Germinal center (tissue), 1 donor: ENCODE measurements around the gene SP100.
A peak's percentile ranks its signal among the peaks of the same experiment; 100 is the strongest.
"Not testable (repeated sequence)": the region's sequence is repeated elsewhere in the genome, so short reads cannot be mapped to it uniquely, and the experiment has no call there.

Experiments used
- DNase-seq: peaks from one replicate; pipeline ENCODE4 v3.0.0; 2012; ENCODE audit warnings: mixed read lengths, low spot score

The SP100 gene

DNA sequence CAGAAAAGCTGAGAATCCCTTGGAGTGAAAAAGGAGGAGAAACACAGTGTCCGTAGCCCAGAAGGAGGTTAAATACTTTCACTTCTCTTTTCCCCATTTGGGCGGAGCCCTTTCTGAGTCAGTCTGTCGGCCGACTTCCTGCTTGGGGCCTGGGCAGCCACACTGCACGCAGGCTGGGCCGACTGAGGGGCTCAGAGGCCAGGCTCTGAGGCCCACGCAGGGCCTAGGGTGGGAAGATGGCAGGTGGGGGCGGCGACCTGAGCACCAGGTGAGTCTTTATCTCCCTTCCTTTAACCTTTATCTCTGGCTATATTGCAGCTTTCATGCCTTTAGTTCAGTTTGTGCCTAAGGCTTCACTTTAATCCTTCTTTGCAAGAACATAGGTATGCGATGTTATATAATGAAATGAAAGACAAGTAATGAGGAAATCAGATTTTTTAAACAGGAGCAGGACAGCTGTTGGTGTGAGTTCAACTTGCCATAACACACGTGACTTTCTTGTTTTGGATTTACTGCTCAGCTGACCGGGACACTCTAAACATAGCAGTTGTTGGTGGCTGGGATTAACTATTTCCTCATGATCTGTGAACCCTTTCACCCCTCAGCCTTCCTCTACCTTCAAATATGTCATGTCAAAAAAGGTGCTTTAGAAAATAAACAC, at the start of gene SP100:
SP100 (plus strand) TSS at position 141 of the 661 bp plus-strand sequence; CDS start at position 237, 96 bp downstream.
- DNase-seq, result peak; percentile 78

- DNase-seq, result no peak
Observed at GRCh38 chr2:230382108-230382507, 33.9 kb upstream of the SP100 start.

- no peak for DNase-seq
Observed at GRCh38 chr2:230383453-230383852, 32.5 kb upstream of the SP100 start.

DNA sequence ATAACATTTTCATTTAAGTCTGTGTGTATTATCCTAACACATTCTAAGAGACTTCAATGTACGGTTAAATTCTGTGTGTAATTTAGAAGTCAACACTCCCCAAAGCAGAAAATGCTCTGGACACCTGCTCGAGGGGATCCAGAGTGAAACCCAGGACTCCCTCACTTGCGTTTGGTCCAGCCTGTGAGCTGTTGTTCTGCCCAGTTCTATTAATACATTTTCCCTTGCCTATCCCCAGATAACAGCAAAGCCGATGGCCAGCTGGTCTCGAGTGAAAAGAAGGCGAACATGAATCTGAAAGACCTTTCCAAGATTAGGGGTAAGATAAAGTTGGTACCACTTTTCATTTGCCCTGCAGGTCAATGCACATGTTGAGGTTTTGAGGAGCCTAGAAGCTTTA, 31.0 kb upstream of the SP100 start:
- DNase-seq, result no peak

- DNase-seq, result no peak
Observed at GRCh38 chr2:230394301-230394700, 21.7 kb upstream of the SP100 start.

- not testable (repeated sequence) for DNase-seq
Observed at GRCh38 chr2:230398698-230399097, 17.3 kb upstream of the SP100 start.

GRCh38 chr2:230400041-230400440, 16.0 kb upstream of the SP100 start:
- DNase-seq, result no peak

DNA sequence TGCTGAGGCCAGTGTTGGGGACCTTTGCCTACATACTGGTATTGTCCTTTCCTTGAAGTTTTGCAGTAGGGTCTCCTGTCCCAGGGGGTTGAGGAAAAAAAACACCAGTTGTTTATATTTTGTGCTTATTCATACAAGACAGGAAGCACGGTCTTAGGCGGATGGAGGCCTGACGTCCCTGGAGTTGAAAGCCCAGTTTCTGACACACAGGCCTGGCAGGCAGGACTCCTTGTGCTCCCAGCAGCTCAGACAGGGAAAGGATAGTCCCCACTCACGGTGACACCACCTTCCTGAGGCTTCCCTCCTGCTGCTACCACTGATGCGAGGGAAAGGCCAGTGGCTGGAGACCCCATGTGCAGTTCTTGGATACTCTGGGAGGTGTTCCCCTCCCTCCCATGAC, 15.5 kb upstream of the SP100 start:
- no peak for DNase-seq

- not testable (repeated sequence) for DNase-seq
Observed at GRCh38 chr2:230401026-230401425, 15.0 kb upstream of the SP100 start.

- DNase-seq, result no peak
Observed at GRCh38 chr2:230403746-230404145, 12.3 kb upstream of the SP100 start.

GRCh38 chr2:230405824-230406223, 10.2 kb upstream of the SP100 start:
- DNase-seq, result no peak

DNA sequence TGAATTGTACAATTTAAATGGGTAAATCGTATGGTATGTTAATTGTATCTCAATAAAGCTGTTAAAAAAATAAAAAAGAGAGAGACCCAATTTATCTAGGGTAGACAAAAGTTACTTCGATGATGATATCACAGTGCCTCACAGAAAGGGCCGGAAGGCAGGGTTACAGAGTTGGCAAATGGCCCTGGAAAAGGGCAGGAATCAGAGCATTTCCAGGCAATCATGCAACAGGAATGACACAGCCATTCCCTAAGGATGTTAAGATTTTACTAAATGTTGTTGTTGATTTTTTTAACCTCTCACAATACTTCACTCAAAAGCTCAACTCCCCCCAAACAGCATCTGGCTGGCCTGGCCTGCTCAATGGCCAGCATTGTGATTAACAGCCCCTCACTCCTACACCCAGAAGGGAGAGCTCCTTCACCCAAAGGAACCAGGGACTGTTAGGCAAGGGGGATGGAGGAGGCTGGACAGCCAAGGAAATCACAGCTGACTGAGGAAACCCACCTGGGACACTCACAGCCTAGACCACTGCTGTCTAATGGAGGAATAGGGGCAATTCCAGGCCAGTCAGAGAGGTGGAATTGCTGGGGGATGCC, 7.7 kb upstream of the SP100 start:
- DNase-seq, result no peak

DNA sequence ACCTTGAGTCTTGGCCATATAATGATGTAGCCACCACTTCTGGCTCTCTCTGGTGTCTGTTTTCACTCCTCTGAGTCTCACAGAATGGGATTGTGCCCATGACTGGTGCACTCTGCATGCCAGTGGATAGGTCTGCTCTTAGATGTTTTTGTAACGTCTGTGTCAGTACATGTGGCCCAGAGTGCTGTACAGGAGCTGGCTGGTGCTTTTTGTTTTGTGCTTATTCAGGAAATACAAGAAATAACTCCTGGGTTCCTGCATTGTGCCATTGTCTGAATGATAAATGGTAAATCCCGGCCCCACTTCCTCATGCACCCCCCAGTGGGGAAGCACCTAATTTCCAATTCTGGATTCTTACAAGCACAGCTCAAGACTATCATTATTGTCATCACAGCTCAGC, 6.7 kb upstream of the SP100 start:
- not testable (repeated sequence) for DNase-seq

DNA sequence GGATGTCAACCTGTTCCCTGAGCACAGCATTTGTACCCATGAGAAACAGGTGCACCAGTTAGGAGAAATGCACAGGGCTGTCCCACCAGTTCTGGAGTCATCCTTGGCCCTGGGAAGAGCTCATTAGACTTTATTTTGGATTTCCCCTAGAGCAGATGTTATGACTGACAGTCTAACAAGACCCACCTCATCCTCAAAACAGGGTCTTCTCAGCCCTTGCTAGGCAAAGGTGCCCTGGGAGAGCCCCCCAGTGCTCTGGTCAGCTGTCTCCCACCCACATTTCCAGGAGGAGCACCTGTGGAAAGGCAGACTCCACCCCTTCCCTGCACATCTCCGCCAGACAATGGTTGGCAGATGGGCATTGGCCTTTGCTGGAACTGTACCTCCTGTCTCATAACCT, 5.7 kb upstream of the SP100 start:
- no peak for DNase-seq

DNA sequence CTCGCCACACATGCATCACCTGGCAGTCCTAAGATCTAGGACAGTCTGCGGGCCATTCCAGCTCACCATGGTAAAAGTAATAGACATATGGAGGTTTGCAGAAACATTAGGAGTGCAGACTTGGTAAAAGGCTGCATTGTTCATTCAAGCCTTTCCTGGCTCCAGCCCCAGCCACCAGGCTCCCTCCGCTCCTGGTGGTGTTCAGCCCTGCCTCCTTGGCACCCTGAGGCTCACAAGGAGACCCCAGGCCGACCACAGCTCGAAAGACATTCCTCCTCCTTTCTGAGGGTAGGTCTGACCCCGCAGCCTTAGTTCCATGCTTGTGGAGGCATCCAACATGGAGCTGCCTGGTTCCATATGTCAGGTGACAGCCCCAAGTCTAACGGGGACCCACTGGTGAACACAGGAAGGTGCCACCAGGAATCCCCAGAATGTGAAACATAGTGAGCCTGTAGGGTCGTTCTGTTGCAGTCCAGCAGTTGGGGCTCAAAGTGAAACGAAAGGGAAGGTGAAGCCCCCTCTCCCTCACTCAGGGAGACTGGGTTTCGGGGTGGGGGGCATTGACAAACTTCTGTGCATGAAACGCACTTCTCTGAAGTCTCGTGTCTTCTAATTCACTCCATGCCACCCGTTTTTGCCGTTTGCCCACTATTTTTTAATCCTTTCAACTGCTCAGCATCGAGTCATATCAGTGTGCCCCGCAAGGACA, 5.0 kb upstream of the SP100 start:
- peak; percentile 25 for DNase-seq

DNA sequence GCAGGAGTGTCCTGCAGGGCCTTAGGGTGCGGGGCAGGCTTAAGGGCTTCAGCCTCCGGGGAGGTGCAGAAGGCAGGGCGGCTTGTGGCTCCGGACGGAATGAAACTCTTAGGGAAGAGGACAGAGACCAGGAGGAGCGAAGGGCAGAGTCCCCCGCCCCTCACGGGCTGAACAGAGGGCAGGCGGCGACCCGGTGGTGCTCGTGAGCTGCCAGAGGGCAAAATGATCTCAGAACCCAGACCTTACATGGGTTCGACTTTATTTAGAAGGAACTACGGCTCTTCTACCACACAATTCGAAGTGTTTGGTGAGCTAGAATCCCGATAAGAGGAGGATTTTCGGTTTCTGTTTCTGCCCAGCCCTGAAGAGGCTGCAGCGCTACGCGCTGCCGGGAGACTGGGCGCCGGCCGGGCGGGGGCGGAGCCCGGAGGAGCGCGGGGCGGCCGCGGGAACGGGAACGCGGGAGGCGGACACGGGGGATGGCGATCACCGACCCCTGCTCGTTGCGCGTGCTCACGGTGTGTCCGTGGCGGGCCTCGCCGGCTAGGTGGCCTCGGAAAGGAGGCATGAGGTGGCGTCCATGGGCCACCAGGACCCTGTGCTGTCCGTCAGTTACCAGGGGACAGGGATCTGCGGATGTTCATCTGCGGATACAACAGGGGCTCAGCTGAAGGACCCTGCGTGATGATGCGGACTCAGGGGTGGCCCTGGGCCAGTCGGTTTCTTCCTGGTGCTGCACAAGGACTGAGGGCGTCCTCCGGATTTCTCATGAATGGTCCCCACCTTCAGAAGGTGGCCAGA, 4.2 kb upstream of the SP100 start:
- DNase-seq, result peak; percentile 87

DNA sequence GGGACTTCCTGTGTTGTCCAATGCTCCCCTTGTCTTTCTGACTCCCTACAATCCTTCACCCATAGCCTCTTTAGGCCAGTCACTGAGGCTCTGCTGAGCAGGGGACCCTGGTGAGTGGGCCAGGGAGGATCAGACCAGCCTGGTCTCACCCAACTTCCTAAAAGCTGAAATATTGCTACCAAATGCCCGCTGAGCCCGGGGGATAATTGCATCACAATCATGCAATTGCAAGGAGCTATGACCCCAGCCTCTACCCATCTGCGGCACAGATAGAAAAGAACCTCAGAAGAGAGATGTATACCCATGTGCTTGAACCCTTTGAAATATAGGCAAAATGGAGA, 3.7 kb upstream of the SP100 start:
- no peak for DNase-seq

- no peak for DNase-seq
Observed at GRCh38 chr2:230412846-230413245, 3.2 kb upstream of the SP100 start.

DNA sequence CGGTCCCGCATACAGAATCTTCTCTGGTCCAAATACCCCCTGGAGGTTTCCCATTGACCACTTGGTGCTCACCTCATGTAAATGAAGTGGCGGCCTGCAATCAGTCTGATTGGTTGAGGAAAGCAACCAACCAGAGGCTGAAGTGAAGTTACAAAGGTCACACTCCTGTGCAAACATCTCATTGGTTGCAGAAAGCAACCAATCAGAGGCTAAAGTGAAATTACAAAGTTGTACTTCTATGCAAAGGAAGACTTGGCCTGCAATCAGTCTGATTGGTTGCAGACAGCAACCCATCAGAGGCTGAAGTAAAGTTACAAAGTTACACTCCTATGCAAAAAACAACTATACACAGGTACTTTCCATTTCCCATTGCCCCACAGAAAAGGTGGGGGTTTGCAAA, 2.5 kb upstream of the SP100 start:
- no peak for DNase-seq

DNA sequence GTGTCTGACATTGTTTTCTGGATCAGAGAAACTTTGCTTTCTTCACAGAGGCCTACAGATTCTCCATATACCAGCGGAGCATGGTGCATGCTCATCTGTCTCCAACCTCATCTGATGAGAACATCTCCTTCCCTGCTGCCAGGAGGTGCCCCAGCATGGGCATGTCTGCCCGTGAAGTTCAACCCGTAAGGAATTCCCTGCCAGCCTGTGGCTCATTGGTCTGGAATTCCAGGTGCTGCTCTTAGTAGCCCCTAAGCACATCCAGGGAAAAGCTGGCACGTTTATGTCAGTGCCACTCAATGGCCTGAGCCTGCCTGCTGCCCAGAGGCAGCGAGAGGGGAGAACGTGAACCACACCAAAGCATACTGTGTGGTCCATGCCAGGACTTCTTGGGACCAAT, 1.7 kb upstream of the SP100 start:
- DNase-seq, result no peak

GRCh38 chr2:230417436-230417835, 1.4 kb downstream of the SP100 start:
- DNase-seq, result no peak

- no peak for DNase-seq
Observed at GRCh38 chr2:230418341-230419016, 2.5 kb downstream of the SP100 start.
